ENCODE data around the gene PAIP2B.

PAIP2B gene

DNA sequence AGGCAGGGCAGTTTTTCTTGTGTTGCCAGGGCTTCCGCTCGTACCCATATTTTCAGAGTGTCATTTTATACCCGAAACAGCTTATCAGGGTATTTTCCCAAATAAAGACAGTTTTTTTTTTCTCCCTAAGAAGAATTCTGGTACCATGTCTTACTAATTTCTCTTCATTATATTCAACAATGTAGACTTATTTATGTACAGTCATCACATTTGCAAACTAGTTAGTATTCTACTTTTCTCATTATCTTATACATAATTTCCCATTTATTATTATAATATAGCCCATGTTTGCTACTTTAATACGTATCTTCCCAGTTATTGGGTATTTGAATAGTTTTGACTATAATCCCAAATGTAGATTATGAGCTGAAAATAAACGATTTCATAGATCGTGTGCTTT is 36.5 kb upstream of the PAIP2B start:
- TF ChIP-seq SPI1 (IDR thresholded peaks at IDR 0.05; ENCODE audit: borderline replicate concordance, low read depth) (no peak), CTCF (IDR thresholded peaks at IDR 0.05; ENCODE audit: insufficient read depth, low read length) (no peak), REST (IDR thresholded peaks at IDR 0.05; ENCODE audit: insufficient replicate concordance, low read depth) (no peak), GABPA (IDR thresholded peaks at IDR 0.05; ENCODE audit: low read depth) (no peak), POLR2AphosphoS5 (IDR thresholded peaks at IDR 0.05; ENCODE audit: low read depth) (no peak)
- DNase-seq (ENCODE audit: low read depth in 1 of 2, low spot score in 1 of 2) = no peak
- no peak overlapping the region for H3K27ac ChIP-seq (replicated peaks)
- no peak overlapping the region for H3K4me3 ChIP-seq (replicated peaks; ENCODE audit: insufficient read depth, low read length)
- no peaks in the 10 kb centered on the region for H3K27me3 ChIP-seq (ENCODE audit: insufficient read depth, poor library complexity, severe bottlenecking)

DNA sequence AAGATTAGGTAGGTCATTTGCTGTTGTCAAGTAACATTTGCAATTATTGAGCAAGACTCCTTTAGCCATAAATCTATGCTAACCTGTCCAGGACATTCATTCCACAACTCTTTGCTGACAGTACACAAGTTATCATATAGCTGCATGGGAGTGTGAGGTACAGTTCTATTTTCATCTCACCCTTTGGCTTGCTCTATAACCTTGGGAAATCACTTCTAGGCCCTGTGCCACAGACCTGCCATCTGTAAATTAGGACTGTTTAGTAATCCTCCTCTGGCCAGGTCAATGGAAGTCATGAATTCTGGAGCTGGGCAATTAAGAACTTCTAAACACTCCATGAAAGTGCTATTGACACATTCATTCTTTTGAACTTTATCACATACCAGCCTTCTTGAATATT is 34.6 kb upstream of the PAIP2B start:
- Histone ChIP-seq H3K4me3 (replicated peaks; ENCODE audit: insufficient read depth, low read length) (no peak overlapping the region), H3K27me3 (ENCODE audit: insufficient read depth, poor library complexity, severe bottlenecking) (no peaks in the 10 kb centered on the region), H3K27ac (replicated peaks) (no peak overlapping the region)
- TF ChIP-seq GABPA (IDR thresholded peaks at IDR 0.05; ENCODE audit: low read depth) = no peak
- no peak for DNase-seq (ENCODE audit: low read depth in 1 of 2, low spot score in 1 of 2)

- no peaks in the 10 kb centered on the region for H3K27me3 ChIP-seq (ENCODE audit: insufficient read depth, poor library complexity, severe bottlenecking)
- DNase-seq (ENCODE audit: low read depth in 1 of 2, low spot score in 1 of 2) = no peak
- TF ChIP-seq REST (IDR thresholded peaks at IDR 0.05; ENCODE audit: insufficient replicate concordance, low read depth) (no peak), POLR2AphosphoS5 (IDR thresholded peaks at IDR 0.05; ENCODE audit: low read depth) (no peak), GABPA (IDR thresholded peaks at IDR 0.05; ENCODE audit: low read depth) (no peak), SPI1 (IDR thresholded peaks at IDR 0.05; ENCODE audit: borderline replicate concordance, low read depth) (no peak), CTCF (IDR thresholded peaks at IDR 0.05; ENCODE audit: insufficient read depth, low read length) (no peak)
- no peak overlapping the region for H3K4me3 ChIP-seq (replicated peaks; ENCODE audit: insufficient read depth, low read length)
- H3K27ac ChIP-seq (replicated peaks) = no peak overlapping the region
Observed at GRCh38 chr2:71256421-71256820, 29.5 kb upstream of the PAIP2B start.

GRCh38 chr2:71254776-71255175 is 27.9 kb upstream of the PAIP2B start:
- no peak for DNase-seq (ENCODE audit: low read depth in 1 of 2, low spot score in 1 of 2)
- no peaks in the 10 kb centered on the region for H3K27me3 ChIP-seq (ENCODE audit: insufficient read depth, poor library complexity, severe bottlenecking)
- H3K4me3 ChIP-seq (replicated peaks; ENCODE audit: insufficient read depth, low read length) = no peak overlapping the region
- no peak overlapping the region for H3K27ac ChIP-seq (replicated peaks)
- TF ChIP-seq GABPA (IDR thresholded peaks at IDR 0.05; ENCODE audit: low read depth) = no peak
- TF ChIP-seq POLR2AphosphoS5 (IDR thresholded peaks at IDR 0.05; ENCODE audit: low read depth) = no peak
- TF ChIP-seq CTCF (IDR thresholded peaks at IDR 0.05; ENCODE audit: insufficient read depth, low read length) = no peak
- TF ChIP-seq SPI1 (IDR thresholded peaks at IDR 0.05; ENCODE audit: borderline replicate concordance, low read depth) = no peak
- TF ChIP-seq REST (IDR thresholded peaks at IDR 0.05; ENCODE audit: insufficient replicate concordance, low read depth) = no peak
